HG03442 (cell line): ENCODE data around the gene RERE.

Experiments used
- ATAC-seq: cut with Tn5 transposase; IDR thresholded peaks from one replicate; pipeline ENCODE4 v1.9.1; 2021; ENCODE audit warnings: mild to moderate bottlenecking, moderate library complexity; ENCODE audit not compliant: unreplicated experiment

Gene RERE

GRCh38 chr1:8347635-8348034 lies 469.8 kb downstream of the RERE start:
- no peak for ATAC-seq

GRCh38 chr1:8345621-8346415 lies 471.6 kb downstream of the RERE start:
- ATAC-seq, result no peak

- ATAC-seq, result no peak
These were observed 472.4 kb downstream of the RERE start for GRCh38 chr1:8344893-8345507.

GRCh38 chr1:8343464-8344001 lies 473.9 kb downstream of the RERE start:
- no peak for ATAC-seq

- ATAC-seq, result no peak
These were observed 474.4 kb downstream of the RERE start for GRCh38 chr1:8343044-8343443.

- ATAC-seq, result no peak
These were observed 475.1 kb downstream of the RERE start for GRCh38 chr1:8342325-8342724.

GRCh38 chr1:8340448-8340847 lies 477.0 kb downstream of the RERE start:
- ATAC-seq, result no peak

GRCh38 chr1:8339203-8339600 lies 478.2 kb downstream of the RERE start:
- ATAC-seq, result no peak

- ATAC-seq, result no peak
These were observed 478.8 kb downstream of the RERE start for GRCh38 chr1:8338526-8339202.

GRCh38 chr1:8337776-8338525 lies 479.5 kb downstream of the RERE start:
- no peak for ATAC-seq

GRCh38 chr1:8335246-8335645 lies 482.2 kb downstream of the RERE start:
- no peak for ATAC-seq

GRCh38 chr1:8334106-8334851 lies 483.2 kb downstream of the RERE start:
- ATAC-seq, result no peak

- no peak for ATAC-seq
These were observed 484.0 kb downstream of the RERE start for GRCh38 chr1:8333246-8333987.

GRCh38 chr1:8332806-8333205 lies 484.6 kb downstream of the RERE start:
- ATAC-seq, result no peak

GRCh38 chr1:8330271-8331125 lies 486.9 kb downstream of the RERE start:
- ATAC-seq, result no peak

- no peak for ATAC-seq
These were observed 487.6 kb downstream of the RERE start for GRCh38 chr1:8329858-8330257.

- ATAC-seq, result no peak
These were observed 488.0 kb downstream of the RERE start for GRCh38 chr1:8329439-8329838.

- no peak for ATAC-seq
These were observed 489.2 kb downstream of the RERE start for GRCh38 chr1:8328271-8328670.

GRCh38 chr1:8326265-8326664 lies 491.2 kb downstream of the RERE start:
- ATAC-seq, result no peak
